GM18505 (cell line): ENCODE measurements around the gene CENPT.
"Not testable (repeated sequence)": the region's sequence is repeated elsewhere in the genome, so short reads cannot be mapped to it uniquely, and the experiment has no call there.

Source experiments
- ATAC-seq: cut with Tn5 transposase; IDR thresholded peaks from one replicate; pipeline ENCODE4 v1.9.1; 2021; ENCODE audit not compliant: unreplicated experiment
- POLR2A ChIP-seq: IDR thresholded peaks from 4 replicates; pipeline ENCODE4 v1.6.1; 2011; ENCODE audit warnings: borderline replicate concordance; ENCODE audit not compliant: insufficient read depth, insufficient read length; ENCODE audit errors: extremely low read depth

CENPT gene

DNA sequence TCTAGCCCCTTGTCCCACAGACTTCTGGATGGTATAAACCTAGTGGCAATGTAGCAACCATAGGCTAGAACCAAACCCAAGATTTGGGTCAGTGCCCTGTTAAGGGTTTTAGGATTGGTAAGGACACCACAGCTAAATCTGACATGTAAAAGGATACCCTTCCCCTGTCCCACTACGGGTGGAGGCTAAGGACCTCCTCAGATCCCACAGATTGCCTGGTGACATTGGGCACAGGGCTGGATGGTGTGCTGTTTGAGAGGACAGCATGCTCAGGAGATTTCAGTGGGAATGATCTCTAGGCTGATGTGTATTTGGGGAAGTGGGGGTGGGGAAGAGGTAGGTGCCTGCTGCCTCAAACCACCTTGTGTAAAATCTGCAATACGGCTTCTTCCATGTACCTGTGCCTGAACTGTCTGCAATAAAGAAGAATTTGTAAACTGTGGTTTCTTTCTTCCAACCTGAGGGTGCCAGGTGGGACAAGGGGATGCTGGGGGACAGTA lies 24.7 kb upstream of the CENPT start:
- no peak for TF ChIP-seq POLR2A
- no peak for ATAC-seq

- TF ChIP-seq POLR2A = no peak
- ATAC-seq = no peak
These were observed 23.8 kb upstream of the CENPT start for GRCh38 chr16:67871256-67871655.

- TF ChIP-seq POLR2A = no peak
- ATAC-seq = no peak
These were observed 22.2 kb upstream of the CENPT start for GRCh38 chr16:67869653-67870052.

GRCh38 chr16:67868290-67868689 lies 20.8 kb upstream of the CENPT start:
- no peak for TF ChIP-seq POLR2A
- no peak for ATAC-seq

DNA sequence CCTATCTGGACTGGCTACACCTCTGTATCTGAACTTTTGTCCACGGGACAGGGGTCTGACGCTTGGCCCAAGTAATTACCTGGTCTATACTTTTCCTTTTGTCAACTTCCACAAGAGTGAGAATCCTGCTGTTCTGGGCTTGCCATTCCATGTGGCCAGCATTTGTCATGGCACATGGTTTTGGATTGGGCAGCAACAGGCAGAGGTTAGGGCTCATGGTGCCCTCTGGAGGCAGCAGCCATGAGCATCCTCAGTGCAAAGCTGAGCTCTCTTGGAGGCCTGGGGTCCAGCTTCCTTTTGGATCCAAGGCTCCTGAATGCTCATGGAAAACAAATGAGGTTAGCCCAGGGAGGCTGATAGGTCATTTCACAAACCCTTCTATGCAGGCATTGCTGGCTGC lies 17.8 kb upstream of the CENPT start:
- TF ChIP-seq POLR2A = no peak
- ATAC-seq = no peak

GRCh38 chr16:67864594-67864993 lies 17.1 kb upstream of the CENPT start:
- no peak for TF ChIP-seq POLR2A
- no peak for ATAC-seq

- ATAC-seq = not testable (repeated sequence)
These were observed 16.6 kb upstream of the CENPT start for GRCh38 chr16:67864044-67864443.

DNA sequence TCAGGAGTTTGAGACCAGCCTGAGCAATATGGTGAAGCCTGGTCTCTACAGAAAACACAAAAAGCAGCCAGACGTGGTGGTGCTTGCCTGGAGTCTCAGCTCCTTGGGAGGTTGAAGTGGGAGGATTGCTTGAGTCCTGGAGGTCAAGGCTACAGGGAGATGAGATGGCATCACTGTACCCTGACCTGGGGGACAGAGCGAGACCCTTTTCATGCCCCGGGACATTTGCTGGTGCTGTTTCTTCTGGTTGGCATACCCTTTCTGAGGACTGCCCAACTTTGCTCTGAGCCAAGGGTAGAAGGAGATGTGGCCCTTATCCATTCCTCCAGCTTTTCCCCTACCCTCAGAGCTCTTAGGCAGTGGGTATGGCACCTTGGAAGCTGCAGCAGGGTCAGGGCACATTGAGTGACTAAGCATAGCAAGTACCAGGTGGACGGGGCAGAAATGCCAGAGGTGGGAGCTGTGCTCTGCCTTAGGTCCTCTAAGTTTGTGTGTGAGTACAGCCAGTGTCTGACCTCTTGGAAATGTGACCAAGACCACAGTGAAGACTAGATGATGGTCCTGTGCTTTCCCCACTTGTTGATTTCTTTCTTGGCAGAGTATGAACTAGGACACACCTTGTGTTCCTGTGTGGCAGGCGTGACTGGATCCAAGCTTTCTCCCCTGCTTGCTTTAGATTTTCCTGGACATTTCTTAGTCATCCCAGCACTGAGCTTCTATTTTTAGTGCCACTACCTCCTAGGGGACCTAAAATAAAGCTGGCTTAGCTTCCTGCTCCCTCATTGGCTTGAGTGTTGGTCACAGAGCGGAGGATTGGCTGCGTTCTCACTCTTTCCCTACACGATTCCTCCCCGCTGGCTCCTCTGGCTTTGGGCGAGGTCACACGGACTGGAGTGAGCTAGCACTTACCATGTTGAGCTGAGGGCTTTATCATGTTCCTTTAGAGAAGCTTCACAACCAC lies 15.4 kb upstream of the CENPT start:
- TF ChIP-seq POLR2A = no peak
- no peak for ATAC-seq

GRCh38 chr16:67861877-67862276 lies 14.4 kb upstream of the CENPT start:
- ATAC-seq = no peak
- TF ChIP-seq POLR2A = no peak

- TF ChIP-seq POLR2A = no peak
- no peak for ATAC-seq
These were observed 13.3 kb upstream of the CENPT start for GRCh38 chr16:67860589-67861398.

DNA sequence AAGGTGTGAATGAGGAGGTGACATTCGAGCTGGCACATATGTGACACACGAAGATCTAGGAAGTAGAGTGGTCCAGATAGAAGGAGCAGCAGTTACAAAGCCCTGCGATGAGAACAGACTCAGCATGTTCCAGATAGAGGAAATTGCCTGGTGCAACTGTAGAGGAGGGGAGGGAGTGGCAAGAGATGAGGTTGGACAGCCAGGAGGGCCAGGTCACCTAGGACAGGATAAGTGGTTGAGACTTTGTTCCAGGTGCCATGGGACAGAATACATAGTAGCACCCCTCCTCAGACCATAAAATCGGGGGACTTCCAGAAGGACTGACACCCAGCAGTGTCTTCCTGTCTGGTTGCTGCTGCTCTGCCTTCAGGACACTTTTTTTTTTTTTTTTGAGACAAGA lies 11.0 kb upstream of the CENPT start:
- no peak for TF ChIP-seq POLR2A
- no peak for ATAC-seq

DNA sequence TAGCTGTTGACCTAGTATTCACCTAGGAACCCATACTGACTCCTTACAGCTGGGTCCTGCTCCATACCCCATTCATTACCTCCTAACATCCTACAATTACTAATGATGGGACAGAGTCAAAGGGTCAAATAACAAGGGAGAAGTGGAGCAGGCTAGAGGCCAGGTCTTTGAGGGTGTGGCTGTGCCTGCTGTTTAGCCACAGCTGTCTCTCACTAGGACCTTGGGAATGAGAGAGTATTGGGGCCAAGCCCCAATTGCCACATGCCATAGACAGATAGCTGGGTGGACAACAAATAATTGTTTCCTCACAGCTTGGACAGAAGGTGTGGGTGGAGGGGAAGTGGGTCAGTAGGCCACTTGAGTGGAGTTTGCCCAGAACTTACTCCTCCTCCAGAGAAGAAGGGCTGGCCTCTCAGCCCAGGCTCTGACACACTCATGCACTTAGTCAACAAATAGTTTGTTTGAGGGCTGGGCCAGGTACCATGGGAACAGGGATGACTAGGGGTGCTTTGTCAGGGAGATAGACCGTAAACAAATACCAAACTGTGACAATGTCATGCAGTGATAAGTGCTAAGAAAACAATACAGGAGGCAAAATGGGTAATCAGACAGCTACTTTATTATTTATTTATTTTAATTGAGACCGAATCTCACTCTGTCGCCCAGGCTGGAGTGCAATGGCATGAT lies 10.2 kb upstream of the CENPT start:
- ATAC-seq = no peak
- no peak for TF ChIP-seq POLR2A

DNA sequence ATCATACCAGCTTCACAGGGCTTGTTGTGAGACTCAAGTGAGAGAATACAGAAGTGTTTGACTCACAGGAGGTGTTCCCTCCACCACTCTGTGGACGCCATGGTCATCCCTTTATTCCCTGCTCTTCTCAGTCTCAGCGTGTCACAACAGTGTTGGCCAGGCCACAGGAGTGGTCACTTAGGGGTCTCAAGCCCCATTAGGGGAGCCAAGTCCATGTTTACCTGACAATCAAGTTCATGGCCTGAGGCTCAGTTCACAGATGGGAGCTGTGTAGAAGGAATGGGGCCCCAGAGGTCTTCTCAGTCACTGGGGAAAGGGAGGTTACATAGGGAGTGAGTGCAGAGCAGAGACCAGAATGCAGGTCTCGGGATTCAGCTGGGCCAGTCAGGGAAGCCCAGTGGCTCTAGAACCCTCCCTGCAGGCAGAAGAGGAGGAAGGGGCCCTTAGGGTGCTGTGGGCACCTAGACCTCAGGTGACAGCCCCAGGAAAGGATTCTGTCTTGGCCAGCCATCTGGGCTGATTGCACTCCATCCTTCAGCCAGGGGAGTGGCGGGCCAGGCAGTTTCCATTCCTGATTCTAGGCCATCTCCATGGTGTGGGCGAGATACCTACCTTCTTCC lies 9.5 kb upstream of the CENPT start:
- no peak for TF ChIP-seq POLR2A
- ATAC-seq = no peak
